Medulla oblongata (tissue), 1 donor: ENCODE results near the gene LRRC51.
"Not testable (repeated sequence)": the region's sequence is repeated elsewhere in the genome, so short reads cannot be mapped to it uniquely, and the experiment has no call there.

Source experiments
- DNase-seq: peaks from one replicate; pipeline ENCODE4 v3.0.0-alpha.2; 2015; ENCODE audit errors: extremely low spot score

Gene LRRC51

DNA sequence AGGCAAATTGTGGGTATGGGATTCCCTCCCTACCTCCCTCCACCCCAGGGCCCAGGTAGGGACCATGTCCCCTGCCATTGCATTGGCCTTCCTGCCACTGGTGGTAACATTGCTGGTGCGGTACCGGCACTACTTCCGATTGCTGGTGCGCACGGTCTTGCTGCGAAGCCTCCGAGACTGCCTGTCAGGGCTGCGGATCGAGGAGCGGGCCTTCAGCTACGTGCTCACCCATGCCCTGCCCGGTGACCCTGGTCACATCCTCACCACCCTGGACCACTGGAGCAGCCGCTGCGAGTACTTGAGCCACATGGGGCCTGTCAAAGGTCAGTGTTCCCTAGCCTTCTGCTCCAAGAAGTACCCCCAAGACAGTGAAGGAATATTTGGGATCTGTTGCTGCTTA is 25.2 kb downstream of the LRRC51 start, which contains the start of gene TOMT:
Gene TOMT (plus strand): TSS at position 37 of the 400 bp plus-strand sequence. CDS start 28 bp downstream, at position 65.
- no peak for DNase-seq

- DNase-seq = no peak
Measured at GRCh38 chr11:72111300-72112142, 30.9 kb downstream of the LRRC51 start.

- DNase-seq = peak; percentile 100
Measured at GRCh38 chr11:72112143-72112977, 31.7 kb downstream of the LRRC51 start, which contains the start of gene ANAPC15. Gene ANAPC15 (minus strand): TSS chr11:72112695. CDS start chr11:72111276, 1,419 bp downstream.

DNA sequence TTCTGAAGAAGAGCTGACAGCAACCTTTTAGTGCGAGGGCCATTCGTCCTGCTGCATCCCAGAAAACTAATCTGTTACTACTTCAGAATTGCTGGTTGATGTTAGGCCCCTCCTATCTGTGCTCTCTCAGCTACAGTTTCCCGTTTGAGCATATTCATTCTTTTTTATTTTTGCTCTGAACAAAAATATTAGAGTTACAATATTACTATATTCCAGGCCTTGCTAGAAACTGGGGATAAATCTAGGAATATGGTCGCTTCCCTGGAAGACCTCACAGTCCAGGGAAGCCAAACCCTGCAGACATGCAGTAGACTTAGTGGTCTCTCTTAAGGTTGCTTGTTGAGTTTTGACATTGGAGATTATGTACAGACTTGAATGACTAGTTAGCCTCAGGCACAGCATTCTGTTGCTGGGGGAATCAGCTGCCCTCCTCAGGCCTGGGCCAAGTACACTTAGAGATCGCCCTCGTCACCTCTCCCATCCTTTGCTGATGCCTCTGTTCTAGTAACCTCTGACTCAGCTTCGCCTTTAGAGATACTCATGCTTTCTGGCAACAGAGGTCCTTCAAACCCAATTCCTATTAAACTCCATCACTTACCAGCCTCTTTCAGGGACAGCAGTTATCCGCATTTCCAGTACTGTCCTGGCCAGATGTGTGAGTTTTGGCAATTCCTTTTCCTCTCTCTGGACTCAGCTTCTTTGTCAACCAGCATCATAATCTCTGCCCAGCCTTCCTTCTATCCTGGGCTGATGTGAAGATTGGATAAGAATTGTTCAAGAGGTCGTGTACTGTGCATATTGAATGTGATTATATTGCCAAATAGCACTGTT is 32.5 kb downstream of the LRRC51 start:
- DNase-seq = no peak

DNA sequence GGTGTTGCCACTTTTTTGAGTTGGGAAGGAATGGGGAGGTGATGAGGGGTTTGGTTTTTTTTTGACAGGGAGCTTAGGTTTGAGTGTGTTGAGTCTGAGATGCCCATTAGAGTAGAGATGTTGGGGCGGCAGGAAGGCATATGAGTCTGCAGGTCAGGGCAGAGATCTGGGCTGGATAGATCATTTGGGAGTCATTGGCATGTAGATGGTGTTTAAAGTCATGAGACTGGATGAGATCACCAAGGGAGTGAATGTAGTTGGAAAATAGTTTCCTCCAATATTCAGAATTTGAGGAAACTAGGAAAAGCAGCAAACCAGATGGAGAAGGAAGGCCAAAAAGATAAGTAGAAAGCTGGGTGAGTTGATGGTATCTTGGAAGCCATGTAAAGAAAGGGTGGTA is 33.9 kb downstream of the LRRC51 start:
- DNase-seq = no peak

DNA sequence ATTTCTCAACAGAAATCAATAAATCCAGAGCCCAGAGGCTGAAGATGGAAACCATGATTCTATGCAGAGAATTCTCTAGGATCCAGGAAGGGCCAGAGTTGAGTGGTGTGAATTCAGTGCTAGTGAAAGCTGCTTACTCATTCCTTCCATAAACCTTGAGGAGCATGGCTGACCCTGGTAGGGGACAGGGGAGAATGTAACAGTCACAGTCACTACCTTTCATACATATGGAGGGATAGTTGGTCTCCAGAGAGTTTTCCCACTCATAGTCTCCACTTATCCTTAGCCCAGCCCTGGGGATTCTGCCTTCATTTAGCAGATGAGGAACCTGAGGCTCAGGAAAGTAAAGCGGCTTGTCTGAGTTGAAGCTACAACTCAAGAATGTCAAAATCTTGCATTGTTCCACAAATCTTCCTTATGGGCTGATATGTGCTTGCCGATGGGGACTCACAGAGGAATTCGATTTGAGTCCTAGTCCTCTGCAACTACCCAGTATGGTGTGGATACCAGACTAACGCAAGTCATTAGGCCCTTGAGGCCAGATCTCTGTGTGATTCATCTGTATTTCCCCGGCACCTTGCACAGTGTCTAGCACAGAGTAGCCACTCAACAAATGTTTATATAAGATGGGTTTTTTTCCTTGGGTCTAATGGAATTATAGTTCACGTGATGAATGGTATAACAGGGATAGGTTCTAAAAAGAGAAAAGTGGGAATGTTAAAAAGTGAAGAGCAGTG is 35.5 kb downstream of the LRRC51 start:
- no peak for DNase-seq

GRCh38 chr11:72119198-72119597 is 38.5 kb downstream of the LRRC51 start:
- DNase-seq = no peak

DNA sequence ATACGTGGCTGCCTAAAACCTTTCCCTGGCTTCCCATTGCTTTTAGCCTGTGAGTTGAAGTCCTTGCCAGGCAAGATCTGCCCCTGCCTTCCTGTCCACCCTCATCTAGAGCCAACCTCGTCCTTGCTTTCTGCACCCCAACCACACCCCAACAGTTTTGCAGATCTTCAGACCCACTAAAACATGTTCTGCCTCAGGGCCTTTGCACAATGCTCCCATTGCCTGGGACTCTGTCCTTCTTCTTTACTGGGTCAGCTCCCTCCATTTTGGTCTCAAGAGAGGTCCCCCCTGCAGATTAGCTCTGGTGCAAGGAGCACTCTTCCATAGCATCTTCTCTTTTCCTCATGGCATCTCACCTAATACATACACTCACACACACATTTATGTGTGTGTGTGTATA is 40.3 kb downstream of the LRRC51 start:
- DNase-seq = no peak

DNA sequence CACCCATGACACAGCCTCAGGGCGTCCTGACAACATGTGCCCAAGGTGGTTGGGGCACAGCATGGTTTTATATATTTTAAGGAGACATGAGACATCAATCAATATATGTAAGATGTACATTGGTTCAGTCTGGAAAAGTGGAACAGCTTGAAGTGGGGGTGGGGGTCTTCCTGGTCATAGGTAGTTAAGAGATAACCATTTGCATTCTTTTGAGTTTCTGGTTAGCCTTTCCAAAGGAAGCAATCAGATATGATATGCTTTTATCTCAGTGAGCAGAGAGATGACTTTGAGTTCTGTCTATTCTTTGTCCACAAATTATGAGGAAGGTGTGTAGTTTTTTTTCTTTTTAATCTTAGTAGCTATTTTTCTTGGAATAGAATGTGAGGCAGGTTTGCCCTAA is 42.0 kb downstream of the LRRC51 start:
- no peak for DNase-seq

DNA sequence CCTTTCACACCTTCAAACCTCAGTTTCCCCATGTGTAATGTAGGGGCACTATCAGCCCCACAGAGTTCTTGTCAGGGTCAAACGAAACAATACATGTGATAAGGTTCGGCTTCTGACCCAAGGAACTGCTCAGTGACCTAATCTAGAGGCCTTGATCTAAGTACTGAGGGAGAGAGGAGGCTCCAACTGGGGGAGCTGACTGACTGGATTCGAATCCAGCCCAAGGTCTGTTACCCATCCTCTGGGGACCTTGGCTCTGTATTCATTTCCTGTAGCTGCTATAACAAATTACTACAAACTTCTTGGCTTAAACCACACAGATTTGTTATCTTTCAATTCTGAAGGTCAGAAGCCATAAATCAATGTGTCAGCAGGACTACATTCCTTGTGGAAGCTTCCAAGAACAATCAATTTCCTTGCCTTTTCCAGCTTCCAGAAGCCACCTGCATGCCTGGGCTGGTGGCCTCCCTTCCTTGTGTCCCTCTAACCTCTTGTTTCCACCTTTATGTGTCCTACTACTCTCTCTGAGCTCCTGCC is 42.5 kb downstream of the LRRC51 start:
- DNase-seq = no peak

GRCh38 chr11:72124046-72124445 is 43.4 kb downstream of the LRRC51 start:
- DNase-seq = no peak

GRCh38 chr11:72125956-72126355 is 45.3 kb downstream of the LRRC51 start:
- no peak for DNase-seq

- DNase-seq = no peak
Measured at GRCh38 chr11:72127923-72128322, 47.3 kb downstream of the LRRC51 start.

DNA sequence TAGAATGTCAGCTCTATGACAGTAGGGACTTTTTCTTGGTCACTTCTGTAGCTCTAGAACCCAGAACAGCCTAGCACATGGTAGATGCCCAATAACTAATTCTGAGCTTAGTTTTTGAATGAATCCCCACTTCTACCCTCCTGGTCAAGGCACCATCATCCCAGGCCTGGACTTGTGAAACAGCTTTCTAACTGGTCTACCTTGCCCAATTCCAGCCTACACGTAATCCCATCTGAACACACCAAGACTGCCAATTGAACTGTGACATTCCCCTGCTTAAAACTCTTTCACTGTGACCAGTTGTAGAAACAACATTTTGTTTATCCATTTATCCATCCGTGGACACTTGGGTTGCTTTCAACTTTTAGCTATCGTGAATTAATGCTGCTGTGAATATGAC is 48.7 kb downstream of the LRRC51 start:
- no peak for DNase-seq

DNA sequence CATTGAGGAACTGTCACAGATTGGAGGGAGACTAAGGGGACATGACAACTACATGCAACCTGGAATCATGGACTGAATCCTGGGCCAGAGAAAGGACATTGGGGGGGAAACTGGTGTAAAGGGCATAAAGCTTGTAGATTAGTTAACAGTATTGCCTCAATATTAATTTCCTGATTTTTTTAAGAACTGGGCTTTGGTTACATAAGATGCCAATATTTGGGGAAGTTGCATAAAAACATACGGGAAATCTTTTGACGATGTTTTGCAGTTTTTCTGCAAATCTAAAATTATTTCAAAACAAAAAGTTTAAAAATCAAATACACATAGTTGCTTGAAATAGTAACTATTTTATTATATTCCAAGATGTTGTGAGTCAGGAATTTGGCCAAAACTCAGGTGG is 52.0 kb downstream of the LRRC51 start:
- DNase-seq = no peak

GRCh38 chr11:72135473-72135872 is 54.8 kb downstream of the LRRC51 start, which contains the start of gene FOLR3:
Gene FOLR3 (plus strand): TSS chr11:72135725. CDS start chr11:72135953, 228 bp downstream.
- DNase-seq = not testable (repeated sequence)

DNA sequence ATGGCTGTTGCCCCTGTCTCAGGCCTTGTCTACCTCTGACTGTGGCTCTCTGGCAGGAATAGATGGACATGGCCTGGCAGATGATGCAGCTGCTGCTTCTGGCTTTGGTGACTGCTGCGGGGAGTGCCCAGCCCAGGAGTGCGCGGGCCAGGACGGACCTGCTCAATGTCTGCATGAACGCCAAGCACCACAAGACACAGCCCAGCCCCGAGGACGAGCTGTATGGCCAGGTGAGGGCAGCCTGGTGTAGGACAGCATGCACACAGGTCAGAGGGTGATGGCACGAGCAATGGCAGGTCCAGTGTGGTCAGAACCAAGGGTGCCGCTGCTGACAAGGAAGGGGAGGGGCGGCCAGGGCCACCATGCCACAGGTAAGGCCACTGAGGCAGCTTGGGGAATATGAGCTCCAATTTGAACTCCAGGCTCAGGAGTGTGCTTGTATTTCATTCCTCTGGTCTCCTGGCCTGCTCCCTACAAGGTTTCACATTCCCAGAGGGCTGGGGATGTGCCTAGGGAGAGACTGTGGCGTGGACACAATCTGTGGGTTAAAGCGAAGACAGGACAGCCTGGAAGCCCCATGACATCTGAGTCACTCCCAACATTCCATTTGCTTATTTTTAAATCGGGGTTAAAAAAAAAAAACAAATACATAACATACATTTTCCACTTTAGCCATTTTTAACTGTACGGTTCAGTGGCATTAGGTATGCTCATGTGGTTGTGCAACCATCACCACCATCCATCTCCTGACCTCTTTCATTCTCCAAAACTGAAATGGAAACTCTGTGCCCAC is 55.4 kb downstream of the LRRC51 start:
- no peak for DNase-seq

DNA sequence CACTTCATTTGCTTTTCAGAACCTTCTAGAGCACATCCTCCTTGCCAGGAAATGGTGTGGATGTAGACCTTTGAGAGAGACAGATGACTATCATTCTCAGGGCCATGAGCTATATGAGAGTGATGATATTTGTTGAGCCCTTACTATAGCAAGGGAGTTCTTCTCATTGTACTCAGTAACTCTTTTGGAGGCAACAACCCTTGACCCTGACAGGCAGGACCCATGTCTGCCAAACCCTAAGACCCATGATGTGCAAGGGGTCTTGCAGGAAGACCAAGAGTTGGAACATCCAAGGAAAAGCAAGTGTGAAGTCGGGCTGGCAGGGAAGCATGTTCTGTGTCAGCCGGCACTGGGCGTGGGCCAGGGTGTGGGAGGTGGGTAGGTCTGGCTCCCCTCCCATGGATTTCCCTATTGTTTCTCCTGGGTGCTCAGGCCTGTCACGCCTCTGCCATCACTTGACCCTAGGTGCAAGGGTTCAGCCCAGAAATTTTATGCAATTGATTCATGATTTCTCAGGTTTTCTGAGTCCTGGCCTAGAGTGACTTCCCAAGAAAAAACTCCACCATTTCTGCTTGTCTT is 56.1 kb downstream of the LRRC51 start:
- no peak for DNase-seq

DNA sequence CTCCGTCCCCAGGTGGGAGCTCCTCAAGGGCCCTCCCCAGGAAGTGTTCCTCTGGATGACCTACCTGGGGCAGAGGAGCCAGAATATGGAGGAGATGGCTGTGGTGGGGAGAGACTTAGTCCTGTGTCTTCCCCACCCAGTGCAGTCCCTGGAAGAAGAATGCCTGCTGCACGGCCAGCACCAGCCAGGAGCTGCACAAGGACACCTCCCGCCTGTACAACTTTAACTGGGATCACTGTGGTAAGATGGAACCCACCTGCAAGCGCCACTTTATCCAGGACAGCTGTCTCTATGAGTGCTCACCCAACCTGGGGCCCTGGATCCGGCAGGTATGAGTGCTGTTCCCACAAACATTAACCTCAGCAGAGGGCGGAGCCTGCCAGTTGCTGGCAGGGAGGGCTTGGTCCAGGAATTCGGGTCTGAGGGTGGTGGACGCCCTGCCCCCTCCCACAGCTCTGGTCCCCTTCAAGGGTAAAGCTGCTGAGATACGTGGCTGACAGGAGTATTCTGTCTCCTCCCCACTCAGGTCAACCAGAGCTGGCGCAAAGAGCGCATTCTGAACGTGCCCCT is 58.3 kb downstream of the LRRC51 start:
- DNase-seq = no peak
